NT2/D1 (cell line): ENCODE results near the gene SMIM5.
A peak's percentile ranks its signal among the peaks of the same experiment; 100 is the strongest.

Experiments used
- DNase-seq: peaks from one replicate; pipeline ENCODE4 v3.0.0-alpha.2; 2011; ENCODE audit warnings: low read depth, low spot score
- H3K27me3 ChIP-seq: 2 replicates; pipeline ENCODE4 v1.6.0; 2011; ENCODE audit warnings: mild to moderate bottlenecking; ENCODE audit not compliant: insufficient read length, insufficient read depth
- H3K36me3 ChIP-seq: 2 replicates; pipeline ENCODE4 v1.6.1; 2011; ENCODE audit warnings: mild to moderate bottlenecking, low read length, mixed read lengths; ENCODE audit not compliant: insufficient read depth, insufficient read length
- H3K4me1 ChIP-seq: 2 replicates; pipeline ENCODE4 v1.5.1; 2011; ENCODE audit not compliant: insufficient read depth, insufficient read length
- H3K4me3 ChIP-seq: 2 replicates; pipeline ENCODE4 v1.5.1; 2011; ENCODE audit warnings: low read depth; ENCODE audit not compliant: insufficient read length
- H3K9ac ChIP-seq: 2 replicates; pipeline ENCODE4 v1.6.0; 2011; ENCODE audit warnings: low read depth; ENCODE audit not compliant: insufficient read length
- H3K9me3 ChIP-seq: 2 replicates; pipeline ENCODE4 v1.5.1; 2011; ENCODE audit warnings: mild to moderate bottlenecking, low read length; ENCODE audit not compliant: insufficient read depth
- SUZ12 ChIP-seq: IDR thresholded peaks from 2 replicates; pipeline ENCODE4 v1.6.1; 2011; ENCODE audit not compliant: insufficient read length, insufficient read depth; ENCODE audit errors: extremely low read depth
- YY1 ChIP-seq: IDR thresholded peaks from 2 replicates; pipeline ENCODE4 v1.6.1; 2011; ENCODE audit not compliant: insufficient read length, insufficient read depth
- ZNF274 ChIP-seq: IDR thresholded peaks from 2 replicates; pipeline ENCODE4 v1.6.1; 2011; ENCODE audit warnings: mild to moderate bottlenecking, low read depth, low read length

The SMIM5 gene

GRCh38 chr17:75632863-75633485 is at the start of gene SMIM5:
TSS of gene SMIM5 (plus strand) at chr17:75633434. CDS start at chr17:75640202, 6,768 bp downstream.
- Histone ChIP-seq H3K9me3 (no peaks in the 10 kb centered on the region), H3K4me3 (peak within 1 kb of the TSS; percentile 2), H3K27me3 (no peaks in the 10 kb centered on the region), H3K9ac (peak within 1 kb of the TSS; percentile 78), H3K4me1 (peaks cover 42% of the 10 kb centered on the region), H3K36me3 (peaks cover 72% of the 10 kb centered on the region)
- TF ChIP-seq YY1 (no peak), SUZ12 (no peak), ZNF274 (no peak)
- peak; percentile 56 for DNase-seq

DNA sequence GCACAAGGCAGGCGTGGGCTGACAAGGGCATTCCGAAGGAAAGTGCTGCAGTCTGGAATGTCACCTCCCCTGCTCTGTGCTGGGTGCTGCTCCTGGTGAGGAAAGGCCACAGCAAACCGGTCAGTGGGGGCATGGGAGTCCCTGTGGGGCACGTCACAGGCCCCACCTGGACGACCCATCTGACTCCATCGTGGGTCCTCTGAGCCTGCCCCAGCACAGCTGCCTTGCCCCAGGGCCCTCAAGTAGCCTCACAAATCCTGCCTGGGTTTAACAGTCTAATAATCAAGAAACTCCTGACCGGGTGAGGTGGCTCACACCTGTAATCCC is 48.4 kb upstream of the SMIM5 start:
- H3K9ac ChIP-seq, result no peak overlapping the region
- no peak overlapping the region for H3K4me3 ChIP-seq
- no peak for DNase-seq
- peaks cover 31% of the 10 kb centered on the region for H3K9me3 ChIP-seq
- peaks cover 5% of the 10 kb centered on the region for H3K4me1 ChIP-seq
- no peak for TF ChIP-seq YY1
- no peak for TF ChIP-seq SUZ12
- TF ChIP-seq ZNF274, result no peak
- H3K36me3 ChIP-seq, result no peaks in the 10 kb centered on the region
- H3K27me3 ChIP-seq, result peaks cover 3% of the 10 kb centered on the region

DNA sequence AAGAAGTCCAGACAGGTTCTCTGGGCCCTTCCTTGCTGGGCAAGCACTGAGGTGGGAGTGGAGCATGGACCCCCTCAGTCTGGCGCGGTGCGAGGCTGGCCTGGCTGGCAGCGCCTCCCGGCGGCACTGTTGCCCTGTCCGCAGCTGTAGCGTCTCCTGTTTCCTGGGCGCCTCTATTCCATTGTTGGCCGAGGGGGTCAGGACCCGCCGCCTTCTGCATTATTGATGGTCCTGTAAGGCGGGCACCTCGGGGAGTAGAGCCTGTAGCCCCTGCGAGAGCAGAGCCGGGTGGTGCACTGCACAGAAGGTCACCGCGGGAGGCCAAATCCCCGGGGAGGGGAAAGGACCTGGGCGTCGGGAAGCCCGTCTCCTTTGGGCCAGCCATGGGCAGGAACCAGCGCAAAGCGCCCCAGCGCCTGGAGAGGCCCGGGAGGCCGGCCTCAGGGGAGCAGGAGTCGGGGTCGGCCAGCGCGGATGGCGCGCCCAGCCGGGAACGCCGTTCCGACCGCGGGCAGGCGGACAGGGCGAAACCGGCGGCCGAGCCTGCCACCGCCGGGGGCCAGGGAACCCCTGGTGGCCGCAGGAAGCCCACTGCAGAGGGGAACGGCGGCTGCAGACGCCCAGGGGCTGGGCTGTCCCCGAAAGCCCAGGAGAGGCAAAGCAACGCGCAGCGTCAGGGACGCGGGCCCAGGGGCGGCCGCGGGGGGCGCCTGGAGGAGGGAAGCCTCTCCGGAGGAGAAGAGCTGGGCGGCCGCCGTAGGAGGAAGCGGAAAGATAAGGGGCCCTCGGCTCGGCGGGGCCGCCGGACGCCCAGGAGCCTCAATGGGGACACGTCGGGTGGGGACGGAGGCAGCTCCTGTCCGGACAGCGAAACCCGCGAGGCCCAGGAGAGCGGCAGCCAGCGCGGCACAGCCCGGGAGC is 45.3 kb upstream of the SMIM5 start, which contains the start of gene MYO15B:
MYO15B (plus strand) TSS at position 126 of the 921 bp plus-strand sequence; CDS start at position 384, 258 bp downstream.
- Histone ChIP-seq H3K9me3 (peaks cover 25% of the 10 kb centered on the region), H3K36me3 (no peaks in the 10 kb centered on the region), H3K4me1 (peaks cover 4% of the 10 kb centered on the region), H3K27me3 (peaks cover 3% of the 10 kb centered on the region), H3K4me3 (peak within 1 kb of the TSS; percentile 55), H3K9ac (peak within 1 kb of the TSS; percentile 83)
- TF ChIP-seq YY1 (no peak), SUZ12 (no peak), ZNF274 (no peak)
- no peak for DNase-seq

DNA sequence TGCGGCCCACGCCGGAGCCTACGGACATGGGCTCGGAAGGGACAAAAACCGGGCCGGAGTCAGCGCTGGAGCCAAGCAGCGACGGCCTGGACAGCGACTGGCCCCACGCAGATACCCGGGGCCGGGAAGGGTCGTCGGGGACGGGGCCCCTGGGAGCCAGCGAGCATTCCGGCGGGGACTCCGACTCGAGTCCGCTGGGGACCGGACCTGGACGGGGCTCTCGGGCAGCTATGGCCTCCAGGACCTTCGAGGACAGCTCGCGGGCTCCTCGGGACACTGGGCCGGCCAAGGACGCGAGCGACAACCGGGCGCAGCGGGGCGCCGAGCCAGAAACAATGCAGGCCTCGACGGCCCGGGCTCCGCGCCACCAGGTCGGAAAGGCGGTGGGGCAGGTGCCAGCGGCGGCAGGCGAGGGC is 44.6 kb upstream of the SMIM5 start:
- no peak for DNase-seq
- H3K9me3 ChIP-seq, result peaks cover 25% of the 10 kb centered on the region
- peaks cover 3% of the 10 kb centered on the region for H3K27me3 ChIP-seq

GRCh38 chr17:75589012-75589918 is 44.0 kb upstream of the SMIM5 start:
- TF ChIP-seq SUZ12 (no peak), YY1 (no peak), ZNF274 (no peak)
- H3K9ac ChIP-seq, result peak overlapping the region; percentile 83
- H3K9me3 ChIP-seq, result peaks cover 25% of the 10 kb centered on the region
- H3K4me3 ChIP-seq, result peak overlapping the region; percentile 55
- H3K36me3 ChIP-seq, result no peaks in the 10 kb centered on the region
- peaks cover 4% of the 10 kb centered on the region for H3K4me1 ChIP-seq
- peaks cover 3% of the 10 kb centered on the region for H3K27me3 ChIP-seq
- DNase-seq, result peak; percentile 75

More for the DNA sequence above, 44.6 kb upstream of the SMIM5 start:
- peak overlapping the region; percentile 83 for H3K9ac ChIP-seq
- TF ChIP-seq YY1 (no peak), ZNF274 (no peak), SUZ12 (no peak)
- no peaks in the 10 kb centered on the region for H3K36me3 ChIP-seq
- peaks cover 4% of the 10 kb centered on the region for H3K4me1 ChIP-seq
- H3K4me3 ChIP-seq, result peak overlapping the region; percentile 55

DNA sequence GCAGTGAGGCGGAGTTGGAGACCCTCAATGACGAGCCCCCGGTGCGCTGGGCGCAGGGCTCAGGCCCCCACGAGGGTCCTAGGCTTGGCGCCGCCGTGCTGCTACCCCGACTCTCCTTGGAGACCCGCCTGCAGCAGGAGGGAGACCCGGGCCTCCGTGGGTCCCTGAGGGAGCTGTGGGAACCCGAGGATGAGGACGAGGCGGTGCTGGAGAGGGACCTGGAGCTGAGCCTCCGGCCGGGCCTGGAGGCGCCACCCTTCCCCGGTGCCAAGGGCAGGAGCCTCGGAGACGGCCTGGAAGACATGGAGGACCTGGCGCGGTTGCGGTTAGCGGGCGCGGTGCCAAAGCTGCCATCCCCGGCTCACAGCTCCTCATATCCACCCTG is 43.3 kb upstream of the SMIM5 start:
- TF ChIP-seq SUZ12, result no peak
- no peak for TF ChIP-seq ZNF274
- no peak for TF ChIP-seq YY1

More for the DNA sequence above, 43.3 kb upstream of the SMIM5 start:
- Histone ChIP-seq H3K4me3 (peak overlapping the region; percentile 45), H3K36me3 (no peaks in the 10 kb centered on the region), H3K27me3 (peaks cover 3% of the 10 kb centered on the region), H3K9me3 (peaks cover 25% of the 10 kb centered on the region), H3K4me1 (peaks cover 4% of the 10 kb centered on the region), H3K9ac (peak overlapping the region; percentile 79)
- no peak for DNase-seq
